Measurements from ENCODE around the gene ACSL4.

DNA sequence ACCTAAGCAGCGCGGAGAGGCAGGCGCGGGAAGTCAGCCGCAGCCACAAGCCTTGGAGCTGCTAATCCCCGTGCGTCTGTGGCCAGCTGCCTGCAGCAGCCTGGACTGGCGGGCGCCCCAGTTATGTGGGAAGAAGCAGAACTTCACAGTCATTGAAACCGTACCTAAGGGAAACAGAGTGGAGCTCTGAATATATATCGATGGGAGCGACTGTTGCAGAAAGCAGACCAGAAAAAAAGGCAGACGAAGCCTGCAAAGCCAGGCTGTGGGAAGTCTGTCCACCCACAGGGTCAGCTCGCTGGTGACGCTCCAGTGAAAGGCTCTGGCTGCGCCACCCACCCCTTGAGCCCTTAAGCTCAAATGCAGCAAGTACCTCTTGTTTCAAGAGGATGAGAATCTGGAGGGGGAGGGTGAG lies 132.8 kb downstream of the ACSL4 start:
- no peak for TF ChIP-seq EZH2 (IDR thresholded peaks at IDR 0.05; ENCODE audit: borderline replicate concordance, insufficient read depth, low read length, poor library complexity, severe bottlenecking)
- no peak for TF ChIP-seq TAF1 (IDR thresholded peaks at IDR 0.05; ENCODE audit: low read depth)
- no peak for TF ChIP-seq CTCF (IDR thresholded peaks at IDR 0.05; ENCODE audit: poor library complexity, severe bottlenecking)
- TF ChIP-seq POLR2AphosphoS5 (IDR thresholded peaks at IDR 0.05), result no peak
- no peak for TF ChIP-seq RAD21 (conservative IDR thresholded peaks at IDR 0.05)
- no peak for TF ChIP-seq MXI1 (conservative IDR thresholded peaks at IDR 0.05; ENCODE audit: poor library complexity, severe bottlenecking)
